Activated T-helper 1 cell treated with anti-CD3 and anti-CD28 coated beads, Interleukin-2, amount 50 U/mL, for 16 hours (primary cell): ENCODE measurements around the gene SEC22C.

Experiments used
- DNase-seq, 2 donors: peaks; one replicate each; pipeline ENCODE4 v3.0.0-alpha.2; 2020; ENCODE audit warnings: low read depth in 1 of 2, low spot score in 1 of 2

SEC22C gene

GRCh38 chr3:42539871-42540714 is 41.7 kb downstream of the SEC22C start:
- peak; percentile 33 to 39 for DNase-seq

- no peak for DNase-seq
Observed at GRCh38 chr3:42537350-42537749, 44.4 kb downstream of the SEC22C start.

- no peak for DNase-seq
Observed at GRCh38 chr3:42535981-42536784, 45.6 kb downstream of the SEC22C start.

GRCh38 chr3:42533161-42533897 is 48.4 kb downstream of the SEC22C start:
- DNase-seq, result no peak

GRCh38 chr3:42532229-42532628 is 49.5 kb downstream of the SEC22C start:
- DNase-seq, result no peak

GRCh38 chr3:42531470-42531869 is 50.3 kb downstream of the SEC22C start:
- DNase-seq, result no peak

GRCh38 chr3:42530073-42530472 is 51.7 kb downstream of the SEC22C start:
- DNase-seq, result no peak

- DNase-seq, result no peak
Observed at GRCh38 chr3:42529468-42529867, 52.3 kb downstream of the SEC22C start.

GRCh38 chr3:42527368-42527917 is 54.3 kb downstream of the SEC22C start:
- DNase-seq, result no peak

GRCh38 chr3:42526616-42527367 is 55.0 kb downstream of the SEC22C start:
- peak in 1 of 2 donors; percentile 19 for DNase-seq

GRCh38 chr3:42525736-42526345 is 55.9 kb downstream of the SEC22C start:
- no peak for DNase-seq

- no peak for DNase-seq
Observed at GRCh38 chr3:42525212-42525611, 56.6 kb downstream of the SEC22C start.

GRCh38 chr3:42524751-42525150 is 57.0 kb downstream of the SEC22C start:
- no peak for DNase-seq

- DNase-seq, result no peak
Observed at GRCh38 chr3:42520906-42521305, 60.9 kb downstream of the SEC22C start.

GRCh38 chr3:42520336-42520735 is 61.4 kb downstream of the SEC22C start:
- no peak for DNase-seq

- DNase-seq, result no peak
Observed at GRCh38 chr3:42519568-42519962, 62.2 kb downstream of the SEC22C start.

GRCh38 chr3:42518800-42519567 is 62.8 kb downstream of the SEC22C start:
- no peak for DNase-seq

- no peak for DNase-seq
Observed at GRCh38 chr3:42517117-42517516, 64.7 kb downstream of the SEC22C start.

GRCh38 chr3:42516443-42516842 is 65.3 kb downstream of the SEC22C start:
- no peak for DNase-seq
